Glutamatergic neuron (in vitro differentiated cells): ENCODE data around the gene NEDD9. TPM values are rescaled to one million over a fixed set of nuclear protein-coding genes. Genes with fewer than 3 reads are reported as not detected.

Source experiments
- DNase-seq: peaks from one replicate; pipeline ENCODE4 v3.0.0; 2022
- H3K27ac Mint-ChIP-seq: one replicate; pipeline ENCODE4 v1.8.0; 2020; ENCODE audit warnings: mild to moderate bottlenecking, mixed read lengths, inconsistent platforms; ENCODE audit not compliant: unreplicated experiment
- H3K27me3 Mint-ChIP-seq: one replicate; pipeline ENCODE4 v1.8.0; 2020; ENCODE audit warnings: mild to moderate bottlenecking, moderate library complexity, mixed read lengths, inconsistent platforms; ENCODE audit not compliant: unreplicated experiment
- H3K36me3 Mint-ChIP-seq: one replicate; pipeline ENCODE4 v1.8.0; 2020; ENCODE audit warnings: mild to moderate bottlenecking, mixed read lengths, inconsistent platforms; ENCODE audit not compliant: unreplicated experiment
- H3K4me1 Mint-ChIP-seq: one replicate; pipeline ENCODE4 v1.8.0; 2020; ENCODE audit warnings: mild to moderate bottlenecking, low read depth, mixed read lengths, inconsistent platforms; ENCODE audit not compliant: unreplicated experiment
- H3K4me3 Mint-ChIP-seq: one replicate; pipeline ENCODE4 v1.8.0; 2020; ENCODE audit warnings: mild to moderate bottlenecking, mixed read lengths, inconsistent platforms; ENCODE audit not compliant: unreplicated experiment
- H3K9me3 Mint-ChIP-seq: one replicate; pipeline ENCODE4 v1.8.0; 2020; ENCODE audit warnings: mild to moderate bottlenecking, moderate library complexity, mixed read lengths, inconsistent platforms; ENCODE audit not compliant: unreplicated experiment
- CTCF ChIP-seq: fragments of 200-600 bp; sonication (generic); IDR thresholded peaks from one replicate; pipeline ENCODE4 v1.5.0; 2021; ENCODE audit not compliant: partially characterized antibody, unreplicated experiment
- total RNA-seq: library from RNA; stranded (reverse); fragmentation: NEBNext Ultra II Directional; extraction: Animal tissue kit (Norgen Biotek cat#: 25700); gene quantifications from one replicate; pipeline ENCODE4 v1.2.1, GENCODE V29; 2021; ENCODE audit not compliant: unreplicated experiment

NEDD9 gene
- total RNA-seq, 1 donor from 2014 or later = 0.71 TPM

- TF ChIP-seq CTCF = no peak
Observed at GRCh38 chr6:11278207-11278559, 45.7 kb upstream of the NEDD9 start.

GRCh38 chr6:11277275-11278206 lies 45.1 kb upstream of the NEDD9 start:
- H3K27ac Mint-ChIP-seq = no peak overlapping the region
- DNase-seq = no peak

More at GRCh38 chr6:11278207-11278559, 45.7 kb upstream of the NEDD9 start:
- no peaks in the 10 kb centered on the region for H3K36me3 Mint-ChIP-seq
- peaks cover 2% of the 10 kb centered on the region for H3K9me3 Mint-ChIP-seq
- no peak overlapping the region for H3K27ac Mint-ChIP-seq
- H3K4me3 Mint-ChIP-seq = no peak overlapping the region
- no peak for DNase-seq
- H3K27me3 Mint-ChIP-seq = no peaks in the 10 kb centered on the region
- H3K4me1 Mint-ChIP-seq = no peaks in the 10 kb centered on the region

GRCh38 chr6:11276911-11277274 lies 44.4 kb upstream of the NEDD9 start:
- H3K36me3 Mint-ChIP-seq = no peaks in the 10 kb centered on the region
- TF ChIP-seq CTCF = no peak
- no peak for DNase-seq
- H3K27me3 Mint-ChIP-seq = peaks cover 2% of the 10 kb centered on the region
- no peak overlapping the region for H3K27ac Mint-ChIP-seq
- H3K9me3 Mint-ChIP-seq = peaks cover 2% of the 10 kb centered on the region
- no peaks in the 10 kb centered on the region for H3K4me1 Mint-ChIP-seq
- H3K4me3 Mint-ChIP-seq = no peak overlapping the region

More at GRCh38 chr6:11277275-11278206, 45.1 kb upstream of the NEDD9 start:
- no peaks in the 10 kb centered on the region for H3K36me3 Mint-ChIP-seq
- no peaks in the 10 kb centered on the region for H3K4me1 Mint-ChIP-seq
- no peaks in the 10 kb centered on the region for H3K27me3 Mint-ChIP-seq
- no peak overlapping the region for H3K4me3 Mint-ChIP-seq
- TF ChIP-seq CTCF = no peak
- H3K9me3 Mint-ChIP-seq = peaks cover 2% of the 10 kb centered on the region

GRCh38 chr6:11276228-11276627 lies 43.8 kb upstream of the NEDD9 start:
- peaks cover 2% of the 10 kb centered on the region for H3K9me3 Mint-ChIP-seq
- no peak for DNase-seq
- peaks cover 3% of the 10 kb centered on the region for H3K27me3 Mint-ChIP-seq
- no peaks in the 10 kb centered on the region for H3K36me3 Mint-ChIP-seq
- no peak for TF ChIP-seq CTCF
- H3K4me3 Mint-ChIP-seq = no peak overlapping the region
- H3K27ac Mint-ChIP-seq = no peak overlapping the region
- no peaks in the 10 kb centered on the region for H3K4me1 Mint-ChIP-seq

- Mint-ChIP-seq H3K27ac (no peak overlapping the region), H3K4me3 (no peak overlapping the region), H3K4me1 (no peaks in the 10 kb centered on the region), H3K36me3 (no peaks in the 10 kb centered on the region), H3K27me3 (peaks cover 3% of the 10 kb centered on the region), H3K9me3 (peaks cover 2% of the 10 kb centered on the region)
- TF ChIP-seq CTCF = no peak
- DNase-seq = no peak
Observed at GRCh38 chr6:11275598-11275997, 43.1 kb upstream of the NEDD9 start.
